GM23338 (cell line): ENCODE results near the gene NCAPD2. TPM values are rescaled to one million over a fixed set of nuclear protein-coding genes. Genes with fewer than 3 reads are reported as not detected.
"Not testable (repeated sequence)": the region's sequence is repeated elsewhere in the genome, so short reads cannot be mapped to it uniquely, and the experiment has no call there.

ENCODE experiments used
- ATAC-seq: fragments of 200-7000 bp; cut with Tn5 transposase; 3 replicates; pipeline ENCODE4 v1.9.1; 2020
- DNase-seq: peaks from one replicate; pipeline ENCODE4 v3.0.0-alpha.2; 2015; ENCODE audit warnings: low spot score
- H2AFZ ChIP-seq: fragments of 200-600 bp; sonication (generic); 2 replicates; pipeline ENCODE4 v1.8.0; 2016; ENCODE audit warnings: antibody characterized with exemption, mild to moderate bottlenecking, moderate library complexity
- H3F3A ChIP-seq: fragments of 200-600 bp; sonication (generic); replicated peaks from 2 replicates; pipeline ENCODE4 v1.8.0; 2017; ENCODE audit warnings: antibody characterized with exemption, mixed run types, low read depth
- H3K27ac ChIP-seq: fragments of 200-600 bp; sonication (generic); 2 replicates; pipeline ENCODE4 v1.6.1; 2016; ENCODE audit warnings: low read depth
- H3K27me3 ChIP-seq: fragments of 200-600 bp; sonication (generic); 2 replicates; pipeline ENCODE4 v1.8.0; 2016; ENCODE audit warnings: mild to moderate bottlenecking, mixed run types, moderate library complexity; ENCODE audit not compliant: insufficient read depth
- H3K36me3 ChIP-seq: fragments of 200-600 bp; sonication (generic); 2 replicates; pipeline ENCODE4 v1.8.0; 2016; ENCODE audit warnings: mild to moderate bottlenecking; ENCODE audit not compliant: insufficient read depth
- H3K4me1 ChIP-seq: fragments of 200-600 bp; sonication (generic); 2 replicates; pipeline ENCODE4 v1.8.0; 2016; ENCODE audit warnings: mild to moderate bottlenecking, moderate library complexity; ENCODE audit not compliant: insufficient read depth
- H3K4me2 ChIP-seq: fragments of 200-600 bp; sonication (generic); 2 replicates; pipeline ENCODE4 v1.7.1; 2017; ENCODE audit warnings: mixed run types
- H3K4me3 ChIP-seq: fragments of 200-600 bp; sonication (generic); 2 replicates; pipeline ENCODE4 v1.6.1; 2016; ENCODE audit warnings: mixed run types
- H3K79me2 ChIP-seq: fragments of 200-600 bp; sonication (generic); replicated peaks from 2 replicates; pipeline ENCODE4 v1.8.0; 2017; ENCODE audit warnings: mild to moderate bottlenecking; ENCODE audit not compliant: insufficient read depth
- H3K9me2 ChIP-seq: fragments of 200-600 bp; sonication (generic); 2 replicates; pipeline ENCODE4 v1.8.0; 2017; ENCODE audit not compliant: insufficient read depth
- H4K20me1 ChIP-seq: fragments of 200-600 bp; sonication (generic); replicated peaks from 2 replicates; pipeline ENCODE4 v1.8.0; 2017; ENCODE audit warnings: mild to moderate bottlenecking; ENCODE audit not compliant: insufficient read depth
- H3K27ac Mint-ChIP-seq: 2 replicates; pipeline ENCODE4 v1.8.0; 2020; ENCODE audit warnings: inconsistent platforms, mild to moderate bottlenecking, moderate library complexity, mixed read lengths
- H3K27me3 Mint-ChIP-seq: 3 replicates; pipeline ENCODE4 v1.8.0; 2022; ENCODE audit warnings: low read depth, mild to moderate bottlenecking, moderate library complexity, mixed read lengths, inconsistent platforms; ENCODE audit not compliant: insufficient read depth, poor library complexity
- H3K36me3 Mint-ChIP-seq: 3 replicates; pipeline ENCODE4 v1.8.0; 2021; ENCODE audit warnings: low read depth, mild to moderate bottlenecking, inconsistent platforms, moderate library complexity, mixed read lengths
- H3K4me1 Mint-ChIP-seq: 3 replicates; pipeline ENCODE4 v1.8.0; 2020; ENCODE audit warnings: mild to moderate bottlenecking, inconsistent platforms, mixed read lengths
- H3K4me3 Mint-ChIP-seq: 3 replicates; pipeline ENCODE4 v1.8.0; 2021; ENCODE audit warnings: moderate library complexity, mild to moderate bottlenecking, inconsistent platforms, mixed read lengths
- H3K9me3 Mint-ChIP-seq: 3 replicates; pipeline ENCODE4 v1.8.0; 2020; ENCODE audit warnings: moderate library complexity, mild to moderate bottlenecking, inconsistent platforms, mixed read lengths
- EZH2phosphoT487 ChIP-seq: fragments of 200-600 bp; sonication (generic); IDR thresholded peaks from one replicate; pipeline ENCODE4 v1.8.1; 2018; ENCODE audit warnings: antibody characterized with exemption; ENCODE audit not compliant: unreplicated experiment
- ZNF331 ChIP-seq: fragments of 250-450 bp; sonication (Bioruptor Pico); IDR thresholded peaks from 2 replicates; pipeline ENCODE4 v1.5.0; 2020; ENCODE audit warnings: low read depth, mild to moderate bottlenecking, moderate library complexity
- polyA plus RNA-seq: library from polyadenylated mRNA; unstranded; fragments of >200 nt; fragmentation: Nextera tagmentation; extraction: Ambion mirVana; gene quantifications from 2 replicates; pipeline ENCODE4 v1.2.1, GENCODE V29; 2016
- total RNA-seq: library from RNA; depleted of rRNA; stranded (reverse); fragments of >200 nt; shearing (Covaris generic); gene quantifications from 2 replicates; pipeline ENCODE4 v1.2.3, GENCODE V29; 2014
- TF ChIP-seq, protein P1 (sequence below), 2 experiments: fragments of 200-600 bp in 1 of 2; sonication (generic) in 1 of 2; conservative IDR thresholded peaks; 2 replicates each; pipeline versions ENCODE4 v1.5.1 to v1.6.1; 2016 to 2017; ENCODE audit warnings: antibody characterized with exemption in 2 of 2, low read depth in 2 of 2, mild to moderate bottlenecking in 2 of 2, moderate library complexity in 1 of 2
- TF ChIP-seq, protein P2 (sequence below): IDR thresholded peaks from 2 replicates; pipeline ENCODE4 v1.6.1; 2016; ENCODE audit warnings: antibody characterized with exemption
- TF ChIP-seq, protein P3 (sequence below): fragments of 250-450 bp; sonication (Bioruptor Pico); IDR thresholded peaks from 2 replicates; pipeline ENCODE4 v1.5.0; 2020; ENCODE audit warnings: mild to moderate bottlenecking, moderate library complexity
- TF ChIP-seq, protein P4 (sequence below): IDR thresholded peaks from one replicate; pipeline ENCODE4 v1.6.1; 2018; ENCODE audit warnings: antibody characterized with exemption; ENCODE audit not compliant: unreplicated experiment

The NCAPD2 gene
- total and polyA plus RNA-seq, 2 experiments from 2014 or later, result 34.2 to 217 TPM

DNA sequence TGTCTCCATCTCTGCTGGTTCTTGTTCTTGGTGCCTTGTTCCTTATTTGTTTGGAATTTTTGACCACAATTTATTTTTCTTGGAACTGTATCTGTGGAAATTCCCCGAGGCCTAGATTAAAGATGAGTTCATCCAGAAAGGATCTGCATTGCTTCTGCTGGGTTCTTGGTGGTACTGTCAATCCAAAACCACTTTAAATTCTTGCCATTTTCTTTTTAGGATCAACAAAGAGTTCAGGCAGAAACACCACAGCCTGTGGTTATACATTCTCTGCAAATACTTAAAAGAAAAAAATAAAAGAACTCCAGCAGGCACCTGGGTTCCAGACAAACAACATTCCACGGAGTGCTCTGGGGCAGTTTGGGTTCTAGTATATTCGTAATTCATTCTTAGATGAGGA lies 17.4 kb upstream of the NCAPD2 start (continued):
- TF ChIP-seq, protein P1, sequence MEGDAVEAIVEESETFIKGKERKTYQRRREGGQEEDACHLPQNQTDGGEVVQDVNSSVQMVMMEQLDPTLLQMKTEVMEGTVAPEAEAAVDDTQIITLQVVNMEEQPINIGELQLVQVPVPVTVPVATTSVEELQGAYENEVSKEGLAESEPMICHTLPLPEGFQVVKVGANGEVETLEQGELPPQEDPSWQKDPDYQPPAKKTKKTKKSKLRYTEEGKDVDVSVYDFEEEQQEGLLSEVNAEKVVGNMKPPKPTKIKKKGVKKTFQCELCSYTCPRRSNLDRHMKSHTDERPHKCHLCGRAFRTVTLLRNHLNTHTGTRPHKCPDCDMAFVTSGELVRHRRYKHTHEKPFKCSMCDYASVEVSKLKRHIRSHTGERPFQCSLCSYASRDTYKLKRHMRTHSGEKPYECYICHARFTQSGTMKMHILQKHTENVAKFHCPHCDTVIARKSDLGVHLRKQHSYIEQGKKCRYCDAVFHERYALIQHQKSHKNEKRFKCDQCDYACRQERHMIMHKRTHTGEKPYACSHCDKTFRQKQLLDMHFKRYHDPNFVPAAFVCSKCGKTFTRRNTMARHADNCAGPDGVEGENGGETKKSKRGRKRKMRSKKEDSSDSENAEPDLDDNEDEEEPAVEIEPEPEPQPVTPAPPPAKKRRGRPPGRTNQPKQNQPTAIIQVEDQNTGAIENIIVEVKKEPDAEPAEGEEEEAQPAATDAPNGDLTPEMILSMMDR (conservative IDR thresholded peaks at IDR 0.05; ENCODE audit: low read depth in 2 of 2), result no peak
- TF ChIP-seq, protein P2, sequence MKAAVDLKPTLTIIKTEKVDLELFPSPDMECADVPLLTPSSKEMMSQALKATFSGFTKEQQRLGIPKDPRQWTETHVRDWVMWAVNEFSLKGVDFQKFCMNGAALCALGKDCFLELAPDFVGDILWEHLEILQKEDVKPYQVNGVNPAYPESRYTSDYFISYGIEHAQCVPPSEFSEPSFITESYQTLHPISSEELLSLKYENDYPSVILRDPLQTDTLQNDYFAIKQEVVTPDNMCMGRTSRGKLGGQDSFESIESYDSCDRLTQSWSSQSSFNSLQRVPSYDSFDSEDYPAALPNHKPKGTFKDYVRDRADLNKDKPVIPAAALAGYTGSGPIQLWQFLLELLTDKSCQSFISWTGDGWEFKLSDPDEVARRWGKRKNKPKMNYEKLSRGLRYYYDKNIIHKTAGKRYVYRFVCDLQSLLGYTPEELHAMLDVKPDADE, result no peak
- TF ChIP-seq EZH2phosphoT487, result no peak

DNA sequence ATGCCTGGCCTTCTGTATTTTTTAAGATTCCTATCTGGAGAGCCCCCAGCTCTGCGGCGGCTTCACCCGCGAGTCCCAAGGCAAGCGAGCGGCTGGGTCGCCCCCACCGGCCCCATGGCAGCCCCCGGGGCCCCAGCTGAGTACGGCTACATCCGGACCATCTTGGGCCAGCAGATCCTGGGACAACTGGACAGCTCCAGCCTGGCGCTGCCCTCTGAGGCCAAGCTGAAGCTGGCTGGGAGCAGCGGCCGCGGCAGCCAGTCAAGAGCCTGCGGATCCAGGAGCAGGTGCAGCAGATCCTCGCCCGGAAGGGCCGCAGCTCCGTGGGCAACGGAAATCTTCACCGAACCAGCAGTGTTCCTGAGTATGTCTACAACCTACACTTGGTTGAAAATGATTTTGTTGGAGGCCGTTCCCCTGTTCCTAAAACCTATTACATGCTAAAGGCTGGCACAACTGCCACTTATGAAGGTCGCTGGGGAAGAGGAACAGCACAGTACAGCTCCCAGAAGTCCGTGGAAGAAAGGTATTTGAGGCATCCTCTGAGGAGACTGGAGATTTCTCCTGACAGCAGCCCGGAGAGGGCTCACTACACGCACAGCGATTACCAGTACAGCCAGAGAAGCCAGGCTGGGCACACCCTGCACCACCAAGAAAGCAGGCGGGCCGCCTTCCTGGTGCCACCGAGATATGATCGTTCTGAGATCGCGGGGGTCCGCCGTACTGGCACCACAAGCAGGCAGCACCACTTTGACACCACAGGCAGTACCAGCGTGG lies 16.1 kb upstream of the NCAPD2 start:
- H3K36me3 ChIP-seq, H4K20me1 ChIP-seq, H3K4me3 ChIP-seq, H3K27ac Mint-ChIP-seq, H3K79me2 ChIP-seq, H3K27ac ChIP-seq, H3K4me3 Mint-ChIP-seq, H3F3A ChIP-seq, DNase-seq, H3K27me3 ChIP-seq, H3K4me1 Mint-ChIP-seq, H3K27me3 Mint-ChIP-seq, ATAC-seq, H3K9me2 ChIP-seq, H3K4me1 ChIP-seq, H3K36me3 Mint-ChIP-seq, H2AFZ ChIP-seq, H3K4me2 ChIP-seq: not testable (repeated sequence)
- peaks cover 23% of the 10 kb centered on the region for H3K9me3 Mint-ChIP-seq

DNA sequence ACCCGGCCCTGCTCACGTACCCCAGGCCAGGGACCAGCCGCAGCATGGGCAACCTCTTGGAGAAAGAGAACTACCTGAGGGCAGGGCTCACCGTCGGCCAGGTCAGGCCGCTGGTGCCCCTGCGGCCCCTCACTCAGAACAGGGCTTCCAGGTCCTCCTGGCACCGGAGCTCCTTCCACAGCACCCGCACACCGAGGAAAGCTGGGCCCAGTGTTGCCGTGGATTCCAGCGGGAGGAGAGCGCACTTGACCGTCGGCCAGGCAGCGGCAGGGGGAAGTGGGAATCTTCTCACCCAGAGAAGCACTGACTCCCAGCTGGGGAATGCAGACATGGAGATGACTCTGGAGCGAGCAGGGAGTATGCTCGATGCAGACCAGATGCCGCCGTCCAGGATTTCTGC lies 15.5 kb upstream of the NCAPD2 start:
- no peaks in the 10 kb centered on the region for H3K79me2 ChIP-seq
- Mint-ChIP-seq H3K36me3 (peaks cover 5% of the 10 kb centered on the region; the same call in 2 of the 3 replicates), H3K27me3 (peaks cover 4% of the 10 kb centered on the region), H3K9me3 (peaks cover 23% of the 10 kb centered on the region), H3K4me1 (no peaks in the 10 kb centered on the region), H3K27ac (no peak overlapping the region), H3K4me3 (no peak overlapping the region)
- H3K27me3 ChIP-seq, result no peaks in the 10 kb centered on the region
- no peak overlapping the region for H3K4me3 ChIP-seq
- H3F3A ChIP-seq, result no peaks in the 10 kb centered on the region
- DNase-seq, result no peak
- ATAC-seq, result no peak
- no peak overlapping the region for H3K27ac ChIP-seq
- no peak overlapping the region for H2AFZ ChIP-seq
- H3K4me1 ChIP-seq, result no peaks in the 10 kb centered on the region
- H3K36me3 ChIP-seq, result no peaks in the 10 kb centered on the region
- no peak for TF ChIP-seq ZNF331 (CRISPR knock-in tag)
- TF ChIP-seq, protein P3, sequence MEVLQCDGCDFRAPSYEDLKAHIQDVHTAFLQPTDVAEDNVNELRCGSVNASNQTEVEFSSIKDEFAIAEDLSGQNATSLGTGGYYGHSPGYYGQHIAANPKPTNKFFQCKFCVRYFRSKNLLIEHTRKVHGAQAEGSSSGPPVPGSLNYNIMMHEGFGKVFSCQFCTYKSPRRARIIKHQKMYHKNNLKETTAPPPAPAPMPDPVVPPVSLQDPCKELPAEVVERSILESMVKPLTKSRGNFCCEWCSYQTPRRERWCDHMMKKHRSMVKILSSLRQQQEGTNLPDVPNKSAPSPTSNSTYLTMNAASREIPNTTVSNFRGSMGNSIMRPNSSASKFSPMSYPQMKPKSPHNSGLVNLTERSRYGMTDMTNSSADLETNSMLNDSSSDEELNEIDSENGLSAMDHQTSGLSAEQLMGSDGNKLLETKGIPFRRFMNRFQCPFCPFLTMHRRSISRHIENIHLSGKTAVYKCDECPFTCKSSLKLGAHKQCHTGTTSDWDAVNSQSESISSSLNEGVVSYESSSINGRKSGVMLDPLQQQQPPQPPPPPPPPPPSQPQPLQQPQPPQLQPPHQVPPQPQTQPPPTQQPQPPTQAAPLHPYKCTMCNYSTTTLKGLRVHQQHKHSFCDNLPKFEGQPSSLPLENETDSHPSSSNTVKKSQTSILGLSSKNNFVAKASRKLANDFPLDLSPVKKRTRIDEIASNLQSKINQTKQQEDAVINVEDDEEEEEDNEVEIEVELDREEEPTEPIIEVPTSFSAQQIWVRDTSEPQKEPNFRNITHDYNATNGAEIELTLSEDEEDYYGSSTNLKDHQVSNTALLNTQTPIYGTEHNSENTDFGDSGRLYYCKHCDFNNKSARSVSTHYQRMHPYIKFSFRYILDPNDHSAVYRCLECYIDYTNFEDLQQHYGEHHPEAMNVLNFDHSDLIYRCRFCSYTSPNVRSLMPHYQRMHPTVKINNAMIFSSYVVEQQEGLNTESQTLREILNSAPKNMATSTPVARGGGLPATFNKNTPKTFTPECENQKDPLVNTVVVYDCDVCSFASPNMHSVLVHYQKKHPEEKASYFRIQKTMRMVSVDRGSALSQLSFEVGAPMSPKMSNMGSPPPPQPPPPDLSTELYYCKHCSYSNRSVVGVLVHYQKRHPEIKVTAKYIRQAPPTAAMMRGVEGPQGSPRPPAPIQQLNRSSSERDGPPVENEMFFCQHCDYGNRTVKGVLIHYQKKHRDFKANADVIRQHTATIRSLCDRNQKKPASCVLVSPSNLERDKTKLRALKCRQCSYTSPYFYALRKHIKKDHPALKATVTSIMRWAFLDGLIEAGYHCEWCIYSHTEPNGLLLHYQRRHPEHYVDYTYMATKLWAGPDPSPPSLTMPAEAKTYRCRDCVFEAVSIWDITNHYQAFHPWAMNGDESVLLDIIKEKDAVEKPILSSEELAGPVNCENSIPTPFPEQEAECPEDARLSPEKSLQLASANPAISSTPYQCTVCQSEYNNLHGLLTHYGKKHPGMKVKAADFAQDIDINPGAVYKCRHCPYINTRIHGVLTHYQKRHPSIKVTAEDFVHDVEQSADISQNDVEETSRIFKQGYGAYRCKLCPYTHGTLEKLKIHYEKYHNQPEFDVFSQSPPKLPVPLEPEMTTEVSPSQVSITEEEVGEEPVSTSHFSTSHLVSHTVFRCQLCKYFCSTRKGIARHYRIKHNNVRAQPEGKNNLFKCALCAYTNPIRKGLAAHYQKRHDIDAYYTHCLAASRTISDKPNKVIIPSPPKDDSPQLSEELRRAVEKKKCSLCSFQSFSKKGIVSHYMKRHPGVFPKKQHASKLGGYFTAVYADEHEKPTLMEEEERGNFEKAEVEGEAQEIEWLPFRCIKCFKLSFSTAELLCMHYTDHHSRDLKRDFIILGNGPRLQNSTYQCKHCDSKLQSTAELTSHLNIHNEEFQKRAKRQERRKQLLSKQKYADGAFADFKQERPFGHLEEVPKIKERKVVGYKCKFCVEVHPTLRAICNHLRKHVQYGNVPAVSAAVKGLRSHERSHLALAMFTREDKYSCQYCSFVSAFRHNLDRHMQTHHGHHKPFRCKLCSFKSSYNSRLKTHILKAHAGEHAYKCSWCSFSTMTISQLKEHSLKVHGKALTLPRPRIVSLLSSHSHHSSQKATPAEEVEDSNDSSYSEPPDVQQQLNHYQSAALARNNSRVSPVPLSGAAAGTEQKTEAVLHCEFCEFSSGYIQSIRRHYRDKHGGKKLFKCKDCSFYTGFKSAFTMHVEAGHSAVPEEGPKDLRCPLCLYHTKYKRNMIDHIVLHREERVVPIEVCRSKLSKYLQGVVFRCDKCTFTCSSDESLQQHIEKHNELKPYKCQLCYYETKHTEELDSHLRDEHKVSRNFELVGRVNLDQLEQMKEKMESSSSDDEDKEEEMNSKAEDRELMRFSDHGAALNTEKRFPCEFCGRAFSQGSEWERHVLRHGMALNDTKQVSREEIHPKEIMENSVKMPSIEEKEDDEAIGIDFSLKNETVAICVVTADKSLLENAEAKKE (CRISPR knock-in tag), result no peak
- TF ChIP-seq, protein P4, sequence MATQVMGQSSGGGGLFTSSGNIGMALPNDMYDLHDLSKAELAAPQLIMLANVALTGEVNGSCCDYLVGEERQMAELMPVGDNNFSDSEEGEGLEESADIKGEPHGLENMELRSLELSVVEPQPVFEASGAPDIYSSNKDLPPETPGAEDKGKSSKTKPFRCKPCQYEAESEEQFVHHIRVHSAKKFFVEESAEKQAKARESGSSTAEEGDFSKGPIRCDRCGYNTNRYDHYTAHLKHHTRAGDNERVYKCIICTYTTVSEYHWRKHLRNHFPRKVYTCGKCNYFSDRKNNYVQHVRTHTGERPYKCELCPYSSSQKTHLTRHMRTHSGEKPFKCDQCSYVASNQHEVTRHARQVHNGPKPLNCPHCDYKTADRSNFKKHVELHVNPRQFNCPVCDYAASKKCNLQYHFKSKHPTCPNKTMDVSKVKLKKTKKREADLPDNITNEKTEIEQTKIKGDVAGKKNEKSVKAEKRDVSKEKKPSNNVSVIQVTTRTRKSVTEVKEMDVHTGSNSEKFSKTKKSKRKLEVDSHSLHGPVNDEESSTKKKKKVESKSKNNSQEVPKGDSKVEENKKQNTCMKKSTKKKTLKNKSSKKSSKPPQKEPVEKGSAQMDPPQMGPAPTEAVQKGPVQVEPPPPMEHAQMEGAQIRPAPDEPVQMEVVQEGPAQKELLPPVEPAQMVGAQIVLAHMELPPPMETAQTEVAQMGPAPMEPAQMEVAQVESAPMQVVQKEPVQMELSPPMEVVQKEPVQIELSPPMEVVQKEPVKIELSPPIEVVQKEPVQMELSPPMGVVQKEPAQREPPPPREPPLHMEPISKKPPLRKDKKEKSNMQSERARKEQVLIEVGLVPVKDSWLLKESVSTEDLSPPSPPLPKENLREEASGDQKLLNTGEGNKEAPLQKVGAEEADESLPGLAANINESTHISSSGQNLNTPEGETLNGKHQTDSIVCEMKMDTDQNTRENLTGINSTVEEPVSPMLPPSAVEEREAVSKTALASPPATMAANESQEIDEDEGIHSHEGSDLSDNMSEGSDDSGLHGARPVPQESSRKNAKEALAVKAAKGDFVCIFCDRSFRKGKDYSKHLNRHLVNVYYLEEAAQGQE, result no peak
- no peak overlapping the region for H3K4me2 ChIP-seq
- peaks cover 5% of the 10 kb centered on the region; the same call in 1 of the 2 replicates for H3K9me2 ChIP-seq
- no peaks in the 10 kb centered on the region for H4K20me1 ChIP-seq
